NCI-H510A (cell line): ENCODE results near the gene COMT.
"Not testable (repeated sequence)": the region's sequence is repeated elsewhere in the genome, so short reads cannot be mapped to it uniquely, and the experiment has no call there.

Experiments used
- DNase-seq: peaks from one replicate; lab custom pipeline; 2025; lab: John Stamatoyannopoulos, UW

COMT gene

GRCh38 chr22:19909350-19910179, 32.0 kb upstream of the COMT start:
- DNase-seq = no peak

DNA sequence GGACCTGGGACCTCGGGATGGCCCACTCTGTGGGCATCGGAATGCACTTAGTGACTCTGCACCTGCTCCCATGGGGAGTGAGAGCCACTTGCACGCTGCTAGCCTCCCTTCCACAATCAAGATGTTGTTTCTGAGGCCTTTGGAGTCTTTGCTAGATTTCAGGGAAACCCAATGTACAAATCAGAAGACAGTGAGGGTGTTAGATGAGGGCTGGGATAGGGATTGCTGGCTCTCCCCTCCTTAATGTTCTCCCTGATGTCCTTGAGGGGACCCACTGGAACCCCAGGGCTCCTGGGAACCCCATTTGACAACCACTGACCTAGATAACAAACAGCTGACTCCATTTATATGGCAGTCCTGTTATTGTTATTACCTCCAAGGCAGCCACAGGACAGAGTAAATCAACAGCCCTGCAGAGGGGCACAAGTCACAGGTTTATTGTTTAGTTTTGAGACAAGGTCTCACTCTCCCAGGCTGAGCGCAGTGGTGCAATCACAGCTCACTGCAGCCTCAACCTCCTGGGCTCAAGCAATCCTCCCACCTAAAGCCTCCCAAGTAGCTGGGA, 31.3 kb upstream of the COMT start:
- no peak for DNase-seq

DNA sequence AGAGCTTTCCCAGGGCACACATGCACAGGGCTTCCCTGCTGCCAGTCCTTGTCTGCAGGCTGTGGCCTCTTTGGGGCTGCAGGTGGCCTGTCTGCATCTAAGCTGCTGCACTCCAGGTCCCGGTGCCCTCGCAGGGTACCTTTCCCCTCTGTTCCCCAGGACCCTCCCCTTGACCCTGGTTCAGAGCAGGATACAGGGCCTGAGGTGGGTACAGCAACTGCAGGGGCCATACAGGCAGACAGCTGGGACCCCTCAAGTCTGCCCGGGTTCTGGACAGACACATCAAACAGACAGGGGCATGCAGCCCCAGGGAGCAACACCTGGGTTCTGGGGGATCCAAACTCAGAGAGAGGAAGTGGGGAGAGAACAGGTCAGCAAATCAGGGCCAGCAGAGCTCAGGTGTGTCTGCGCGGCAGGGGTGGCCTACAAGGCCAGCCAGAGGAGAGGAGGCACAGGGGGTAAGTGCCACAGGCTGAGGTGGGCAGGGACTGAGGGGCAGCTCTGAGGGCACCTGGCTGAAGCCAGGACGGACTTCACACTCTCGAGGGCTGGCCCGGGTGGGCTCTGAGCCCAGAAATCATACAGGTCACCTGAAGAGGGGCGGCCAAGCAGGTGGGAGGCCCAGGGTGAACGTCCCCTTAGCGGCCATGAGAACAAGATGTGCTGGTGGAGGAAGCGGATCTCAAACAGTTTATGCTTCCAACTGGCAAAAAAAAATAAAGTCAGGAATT, 29.9 kb upstream of the COMT start:
- DNase-seq = no peak

DNA sequence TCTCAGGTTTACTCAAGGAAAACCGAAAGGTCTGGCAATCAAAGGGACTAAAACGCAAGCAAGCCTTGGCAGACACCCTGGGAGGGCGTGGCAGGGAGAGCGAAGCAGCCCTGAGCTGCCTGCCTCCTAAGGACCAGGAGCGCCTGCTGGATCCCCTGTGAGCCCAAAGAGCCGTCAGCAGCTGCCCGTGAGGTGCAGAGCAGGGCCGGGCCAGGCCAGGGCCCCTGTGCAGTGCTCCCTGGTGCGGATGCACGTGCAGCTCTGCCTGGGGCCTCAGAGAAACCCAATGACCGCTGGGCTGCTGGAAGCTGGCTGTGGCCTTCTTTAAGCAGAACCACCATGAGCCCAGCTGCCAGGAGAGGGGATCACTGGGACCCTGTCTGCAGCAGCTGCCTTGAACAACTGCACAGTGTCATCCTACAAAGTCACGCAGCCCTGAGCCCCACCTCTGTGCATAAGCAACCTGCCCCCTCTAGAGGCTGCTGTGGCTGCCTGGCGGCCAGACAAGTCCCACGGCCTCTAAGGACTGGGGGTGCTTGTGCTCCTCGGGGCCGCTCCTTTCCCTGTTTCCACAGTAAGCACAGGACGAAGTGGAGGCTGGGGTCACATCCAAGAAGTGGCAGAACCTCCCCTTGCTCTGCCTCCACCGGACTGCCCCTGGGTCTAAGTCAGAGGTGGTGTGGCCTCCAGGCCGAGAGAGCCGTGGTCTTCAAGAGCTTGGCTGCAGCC, 29.1 kb upstream of the COMT start:
- DNase-seq = no peak

DNA sequence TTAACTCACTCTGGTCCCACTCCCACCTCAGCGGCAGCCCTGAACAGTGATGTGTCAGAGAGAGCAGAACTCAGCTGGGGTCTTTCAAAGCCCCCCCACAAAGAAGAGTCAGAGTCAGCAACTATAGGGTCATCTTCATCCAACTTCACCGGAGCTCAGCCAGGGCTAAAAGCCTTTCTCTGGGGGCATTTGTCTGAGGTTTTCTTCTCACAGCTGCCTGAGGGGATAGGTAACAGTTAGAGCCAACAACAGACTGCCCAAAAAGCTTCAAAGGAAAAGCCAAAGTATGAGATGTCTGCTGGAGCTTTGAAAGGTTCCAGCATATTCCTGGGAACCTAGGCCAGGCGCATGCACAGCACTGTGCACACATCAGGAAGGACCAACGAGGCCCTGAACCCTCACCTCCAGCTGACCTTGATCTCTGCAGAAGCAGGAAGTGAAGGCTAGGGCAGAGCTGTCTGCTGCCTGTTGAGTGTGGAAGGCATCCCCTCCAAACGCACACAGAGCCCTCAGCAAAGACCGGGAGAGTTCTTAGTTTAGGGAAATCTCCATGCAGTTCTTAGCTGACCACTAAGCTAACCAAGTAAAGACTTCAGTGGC, 28.1 kb upstream of the COMT start:
- no peak for DNase-seq

GRCh38 chr22:19914201-19914943, 27.2 kb upstream of the COMT start:
- DNase-seq = no peak

DNA sequence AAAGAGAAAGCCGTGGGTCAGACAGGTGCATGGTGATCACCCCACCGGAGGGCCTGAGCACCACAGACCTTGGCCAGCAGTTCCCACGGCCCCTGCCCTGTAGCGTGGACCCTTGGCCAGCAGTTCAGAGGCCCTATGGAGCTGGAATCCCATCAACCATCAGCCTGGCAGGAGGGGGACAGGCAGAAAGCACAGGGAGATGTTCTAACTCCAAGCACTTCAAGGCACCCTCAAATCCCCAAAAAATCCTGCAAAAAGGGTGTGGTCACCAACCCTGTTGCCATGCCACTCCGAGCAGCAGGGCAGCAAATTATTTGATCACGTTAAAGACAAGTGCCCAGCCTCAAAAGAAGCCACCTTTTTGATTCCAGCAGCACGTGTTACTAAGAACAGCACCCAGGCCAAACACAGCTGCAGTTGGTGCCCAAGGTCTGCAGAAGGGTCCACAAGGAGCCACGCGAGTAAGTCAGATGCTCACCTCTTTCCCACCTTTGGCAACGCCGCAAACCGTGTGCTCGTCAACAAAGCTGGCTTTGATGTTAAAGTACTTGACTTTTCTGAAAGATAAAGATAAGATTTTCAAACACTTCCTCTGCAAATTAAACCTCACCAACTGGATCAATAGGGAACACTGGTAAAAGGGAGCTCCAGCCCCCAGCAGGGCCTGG, 26.2 kb upstream of the COMT start:
- DNase-seq = no peak

GRCh38 chr22:19916006-19916405, 25.6 kb upstream of the COMT start:
- no peak for DNase-seq

DNA sequence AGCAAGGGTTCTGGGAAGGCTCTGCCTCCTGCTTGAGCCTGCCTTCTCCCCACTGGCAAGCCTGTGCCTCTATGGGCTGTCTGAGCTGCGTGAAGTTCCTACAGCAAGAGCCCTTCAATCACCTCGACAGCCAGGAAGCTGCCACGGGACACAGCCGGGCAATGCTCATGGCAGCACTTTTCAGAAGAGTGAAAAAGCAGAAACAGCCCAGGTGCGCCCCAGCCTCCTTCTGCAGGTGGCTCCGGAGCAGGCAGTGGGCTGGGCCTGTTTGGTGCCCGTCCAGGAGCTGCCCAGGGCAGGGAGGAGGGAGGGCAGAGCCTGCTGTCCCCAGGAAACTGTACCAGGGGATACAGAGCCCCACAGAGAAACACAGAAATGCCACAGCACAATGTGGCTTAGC, 24.6 kb upstream of the COMT start:
- no peak for DNase-seq

GRCh38 chr22:19917389-19918138, 24.0 kb upstream of the COMT start:
- no peak for DNase-seq

DNA sequence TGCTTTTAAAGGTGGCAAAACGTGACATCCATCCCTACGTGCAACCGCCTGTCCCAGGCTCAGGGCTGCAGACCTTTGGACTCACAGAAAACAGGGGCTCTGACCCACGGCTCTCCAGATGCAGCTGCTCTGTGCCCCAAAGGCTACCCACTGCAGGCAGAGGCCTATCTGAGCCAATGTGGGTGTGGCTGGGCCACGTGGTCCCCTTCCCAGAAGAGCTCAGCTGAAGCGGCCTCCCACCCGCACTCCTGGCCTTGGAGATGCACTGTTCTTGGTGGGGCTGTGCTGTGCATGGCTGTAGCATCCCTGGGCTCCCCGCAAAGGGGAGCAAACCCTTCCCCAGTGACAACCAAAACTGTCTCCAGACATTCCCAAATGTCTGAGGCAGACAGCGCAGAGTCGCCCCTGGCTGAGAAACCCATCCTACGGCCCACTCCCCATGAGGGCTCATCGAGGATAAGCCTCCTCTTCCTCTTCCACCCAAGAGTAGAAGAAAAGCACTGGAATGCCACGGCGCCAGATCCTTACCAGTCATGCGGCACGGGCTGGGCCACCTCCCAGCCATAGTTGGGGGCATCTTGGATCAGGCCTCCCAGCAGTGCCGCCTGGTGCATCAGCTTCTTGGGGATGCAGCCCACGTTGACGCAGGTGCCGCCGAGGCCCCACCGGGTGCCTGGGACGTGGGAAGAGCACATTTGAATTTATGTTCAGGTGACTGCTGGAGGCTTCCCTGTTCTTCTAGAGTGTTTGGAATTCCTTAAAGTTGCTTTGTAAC, 23.1 kb upstream of the COMT start:
- DNase-seq = no peak

DNA sequence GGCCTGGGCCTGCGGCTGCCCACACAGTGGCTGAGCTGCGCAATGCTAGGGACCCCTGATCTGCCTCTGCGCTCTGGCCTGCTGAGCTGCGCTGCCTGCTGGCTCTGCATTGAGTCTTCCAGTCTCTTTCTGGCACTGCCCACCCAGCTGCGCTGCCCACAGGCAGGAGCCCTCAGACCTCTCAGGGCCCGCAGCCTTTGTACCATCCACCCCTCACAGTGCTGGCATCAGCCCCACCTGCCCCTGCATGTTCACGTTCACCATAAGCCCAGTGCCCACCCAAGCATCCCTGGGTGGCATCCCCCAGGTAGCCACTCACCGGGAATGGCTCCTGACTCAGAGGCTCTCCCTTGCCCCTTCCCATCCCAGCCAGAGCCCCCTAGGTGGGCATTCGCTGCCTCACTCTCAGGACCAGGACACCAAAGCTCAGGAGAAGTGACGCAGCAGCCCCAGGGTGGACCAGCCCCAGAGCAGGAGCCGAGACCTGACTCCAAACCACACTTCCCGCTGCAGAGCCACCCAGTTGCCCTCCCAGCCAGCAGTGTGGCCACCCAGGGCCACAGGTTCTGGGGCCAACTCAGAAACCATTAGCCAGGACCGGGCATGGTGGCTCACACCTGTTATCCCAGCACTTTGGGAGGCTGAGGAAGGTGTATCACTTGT, 21.7 kb upstream of the COMT start:
- DNase-seq = no peak

DNA sequence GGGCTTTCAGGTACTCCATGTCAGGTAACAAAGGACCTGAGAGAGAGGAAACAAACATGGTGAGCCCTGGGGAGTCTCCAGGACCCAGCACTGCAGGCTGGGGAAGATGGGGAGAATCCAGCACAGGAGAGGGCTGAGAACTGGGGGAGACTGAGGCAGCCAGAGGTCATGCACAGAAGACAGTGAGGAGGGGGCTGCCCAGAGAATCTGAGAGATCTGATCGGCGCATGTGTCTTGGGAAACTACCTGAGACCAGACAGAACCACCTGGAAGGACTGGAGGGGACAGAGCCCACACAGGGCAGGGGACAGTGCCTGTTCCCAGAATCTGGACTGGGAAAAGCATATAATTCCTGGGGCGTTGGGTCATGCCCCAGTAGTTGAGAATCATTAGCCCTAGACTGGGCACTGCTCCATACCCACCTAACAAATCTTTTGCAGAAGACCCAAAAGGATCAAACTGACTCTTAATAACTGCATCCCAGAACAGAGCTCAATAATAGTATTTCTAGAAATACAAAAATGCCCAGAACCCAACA, 20.0 kb upstream of the COMT start:
- DNase-seq = no peak

- DNase-seq = no peak
Measured at GRCh38 chr22:19923914-19924513, 17.6 kb upstream of the COMT start.

GRCh38 chr22:19926028-19926427, 15.5 kb upstream of the COMT start:
- not testable (repeated sequence) for DNase-seq

DNA sequence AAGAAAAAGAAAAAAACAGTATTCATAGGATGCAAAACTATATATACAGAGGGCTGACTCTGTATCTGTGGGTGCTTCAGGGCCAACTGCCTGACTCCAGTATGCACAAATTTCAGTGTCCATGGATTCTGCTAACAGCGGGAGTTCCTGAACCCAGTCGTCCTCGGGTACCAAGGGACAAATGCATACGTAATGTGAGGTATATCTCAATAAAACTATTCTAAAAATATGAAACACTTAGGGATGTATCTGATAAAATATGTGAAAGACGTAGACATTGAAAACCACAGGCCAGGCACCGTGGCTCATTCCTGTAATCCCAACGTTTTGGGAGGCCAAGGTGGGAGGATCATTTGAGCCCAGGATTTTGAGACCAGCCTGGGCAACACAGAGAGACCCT, 13.9 kb upstream of the COMT start:
- DNase-seq = no peak

GRCh38 chr22:19928207-19928606, 13.4 kb upstream of the COMT start:
- DNase-seq = no peak
